Stimulated activated CD8-positive, alpha-beta memory T cell treated with anti-CD3 and anti-CD28 coated beads, Interleukin-4, amount 100 ng/mL, for 1 hour (primary cell): ENCODE measurements around the gene NQO1.

Source experiments
- DNase-seq, 2 donors: peaks; one replicate each; pipeline ENCODE4 v3.0.0-alpha.2; 2020; ENCODE audit warnings: low read depth in 2 of 2, low spot score in 1 of 2

Gene NQO1

GRCh38 chr16:69707920-69708683 is 18.3 kb downstream of the NQO1 start:
- no peak for DNase-seq

- no peak for DNase-seq
Measured at GRCh38 chr16:69706975-69707340, 19.4 kb downstream of the NQO1 start.

- no peak for DNase-seq
Measured at GRCh38 chr16:69706256-69706974, 19.9 kb downstream of the NQO1 start.

DNA sequence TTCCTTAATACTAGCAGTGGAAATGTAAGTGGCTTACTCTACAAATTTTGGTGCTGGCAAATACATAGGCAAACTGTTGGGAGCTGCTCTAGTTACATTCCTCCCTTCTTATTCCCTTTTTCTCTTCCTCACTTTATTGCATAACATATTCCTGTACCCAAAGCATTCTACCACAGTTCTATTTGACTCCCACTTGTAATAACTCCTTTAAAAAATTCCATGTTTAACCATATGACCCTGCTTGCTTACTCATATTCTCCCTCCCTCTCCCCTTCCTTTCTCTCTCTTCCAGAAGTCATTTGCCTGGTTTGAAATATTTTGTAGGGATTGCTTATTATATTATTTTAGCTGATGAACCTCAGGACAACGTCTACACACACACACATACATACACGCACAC is 22.7 kb downstream of the NQO1 start:
- no peak for DNase-seq

DNA sequence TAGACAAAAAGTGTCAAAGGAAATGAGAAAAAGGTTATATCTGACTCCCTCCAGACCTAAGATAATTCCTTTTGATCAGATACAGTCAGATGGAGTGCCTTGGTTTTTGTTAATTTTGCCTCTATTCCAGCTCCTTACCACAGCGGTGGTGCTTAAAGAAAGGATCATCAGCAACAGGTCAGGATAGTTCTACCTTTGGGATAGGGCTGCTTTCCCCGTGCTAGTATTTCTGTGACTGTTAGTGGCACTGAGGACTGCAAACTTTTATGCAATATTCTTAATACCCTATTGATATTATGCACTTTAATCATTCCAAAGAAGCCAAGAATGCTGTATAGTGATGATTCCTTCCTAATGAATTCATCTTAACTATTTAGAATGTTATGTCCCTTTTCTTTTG is 24.5 kb downstream of the NQO1 start:
- DNase-seq: no peak

GRCh38 chr16:69701452-69701851 is 24.9 kb downstream of the NQO1 start:
- no peak for DNase-seq

- DNase-seq: no peak
Measured at GRCh38 chr16:69699915-69700314, 26.4 kb downstream of the NQO1 start.

- no peak for DNase-seq
Measured at GRCh38 chr16:69698404-69698803, 28.0 kb downstream of the NQO1 start.

GRCh38 chr16:69693916-69694315 is 32.4 kb downstream of the NQO1 start:
- DNase-seq: no peak

GRCh38 chr16:69691980-69692911 is 34.1 kb downstream of the NQO1 start:
- no peak for DNase-seq

- no peak for DNase-seq
Measured at GRCh38 chr16:69688589-69688988, 37.8 kb downstream of the NQO1 start.

- no peak for DNase-seq
Measured at GRCh38 chr16:69680358-69680757, 46.0 kb downstream of the NQO1 start.

DNA sequence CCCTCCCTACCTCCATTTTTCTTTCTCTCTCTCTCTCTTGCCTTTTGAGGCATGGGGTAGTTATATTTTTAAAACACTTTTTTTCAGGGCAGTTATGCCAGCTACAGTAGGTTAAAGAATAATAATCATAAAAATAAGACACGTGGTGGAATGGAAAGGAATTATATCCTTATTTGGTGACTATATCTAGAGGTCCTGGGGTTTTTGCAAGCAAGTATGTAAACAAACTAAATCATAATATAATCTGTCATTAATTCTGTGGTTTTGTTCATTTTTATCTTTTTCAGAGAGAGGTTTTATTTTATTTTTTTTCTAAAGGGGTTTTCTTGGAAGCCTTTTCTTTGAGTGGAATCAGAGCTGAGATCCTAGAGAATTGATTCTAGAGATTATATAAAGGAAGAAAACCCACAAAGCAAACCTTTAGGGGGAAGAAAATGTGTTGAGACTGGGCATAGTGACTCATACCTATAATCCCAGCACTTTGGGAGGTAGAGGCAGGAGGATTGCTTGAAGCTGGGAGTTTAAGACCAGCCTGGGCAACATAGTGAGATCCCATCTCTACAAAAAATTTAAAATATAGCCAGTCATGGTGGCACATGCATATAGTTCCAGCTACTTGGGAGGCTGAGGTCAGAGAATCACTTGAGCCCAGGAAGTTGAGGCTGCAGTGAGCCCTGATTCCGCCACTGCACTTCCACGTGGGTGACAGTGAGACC is 53.2 kb downstream of the NQO1 start:
- no peak for DNase-seq

DNA sequence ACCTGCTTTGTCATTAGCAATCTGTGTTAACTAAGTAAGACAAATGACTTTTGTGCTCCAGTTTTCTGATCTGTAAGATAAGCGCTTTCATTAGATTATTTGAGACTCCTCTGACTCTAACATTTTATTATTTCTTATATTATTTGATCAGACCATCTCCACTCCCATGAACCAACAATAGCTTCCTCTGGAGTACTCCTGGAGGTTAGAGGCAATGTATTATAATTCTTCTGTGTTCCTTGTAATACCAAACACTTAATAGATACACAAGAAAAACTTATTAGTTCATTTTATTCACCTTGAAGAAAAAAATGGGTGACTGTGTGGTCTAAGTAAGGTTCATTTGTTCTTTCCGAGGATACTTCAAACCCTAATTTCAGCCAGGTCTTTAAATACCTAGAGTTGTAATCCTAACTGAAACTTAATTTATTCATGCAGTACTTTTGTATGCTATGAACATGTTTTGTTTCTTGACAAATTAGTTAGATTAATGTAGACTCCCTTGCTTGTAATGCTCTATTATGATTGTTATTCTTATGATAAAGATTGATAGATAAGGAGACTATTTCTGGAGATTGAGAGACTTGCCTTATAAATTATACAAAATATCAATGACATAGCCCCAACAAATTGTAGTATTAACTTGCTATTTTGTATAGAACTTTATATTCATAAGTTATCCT is 53.9 kb downstream of the NQO1 start:
- DNase-seq: no peak

DNA sequence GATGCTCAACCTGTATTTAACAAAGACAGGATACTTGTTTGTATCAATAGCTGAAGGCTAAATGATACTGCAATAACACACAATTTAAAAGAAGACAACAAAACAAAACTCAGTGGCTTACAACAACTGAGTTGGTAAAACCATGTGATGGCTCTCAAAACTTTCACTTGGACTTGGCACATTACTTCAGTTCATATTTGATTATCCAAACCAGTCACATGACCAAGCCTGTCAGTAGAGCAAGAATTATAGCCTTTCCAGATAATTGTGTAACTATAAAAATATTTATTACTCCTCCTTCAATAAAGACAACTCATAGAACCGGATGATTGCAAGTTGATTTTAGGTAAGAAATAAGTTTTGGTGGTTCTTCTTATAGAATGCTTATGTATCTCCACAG is 56.8 kb downstream of the NQO1 start:
- DNase-seq: no peak

DNA sequence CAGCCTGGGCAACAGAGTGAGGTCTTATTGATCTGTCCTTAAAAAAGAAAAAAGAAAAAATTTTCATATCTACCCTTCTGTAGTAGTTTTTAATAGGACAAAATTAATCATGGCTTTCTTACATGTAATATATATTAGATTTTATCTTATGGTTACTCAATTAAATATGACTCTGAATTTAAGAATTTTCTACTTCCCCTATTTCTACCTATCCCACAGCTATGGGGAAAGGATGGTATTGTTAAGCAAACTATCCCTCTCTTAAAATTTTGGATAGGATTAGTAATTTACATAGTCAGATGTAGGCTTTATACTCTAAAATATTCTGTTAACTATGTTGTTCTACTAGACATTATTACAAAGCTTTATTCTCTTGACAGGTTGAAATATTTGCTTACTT is 62.5 kb downstream of the NQO1 start:
- DNase-seq: no peak

- no peak for DNase-seq
Measured at GRCh38 chr16:69662901-69663300, 63.5 kb downstream of the NQO1 start.

- DNase-seq: no peak
Measured at GRCh38 chr16:69660166-69660565, 66.2 kb downstream of the NQO1 start.
